Activated naive CD4-positive, alpha-beta T cell treated with anti-CD3 and anti-CD28 coated beads, Interleukin-2, amount 50 U/mL, for 16 hours (primary cell): ENCODE data around the gene HOXB5.

Source experiments
- DNase-seq: peaks from one replicate; pipeline ENCODE4 v3.0.0-alpha.2; 2020

HOXB5 gene

GRCh38 chr17:48545022-48545375, 48.6 kb downstream of the HOXB5 start, which contains the start of gene HOXB2:
Gene HOXB2 (minus strand): TSS chr17:48545109. CDS start chr17:48544911, 198 bp downstream.
- no peak for DNase-seq

DNA sequence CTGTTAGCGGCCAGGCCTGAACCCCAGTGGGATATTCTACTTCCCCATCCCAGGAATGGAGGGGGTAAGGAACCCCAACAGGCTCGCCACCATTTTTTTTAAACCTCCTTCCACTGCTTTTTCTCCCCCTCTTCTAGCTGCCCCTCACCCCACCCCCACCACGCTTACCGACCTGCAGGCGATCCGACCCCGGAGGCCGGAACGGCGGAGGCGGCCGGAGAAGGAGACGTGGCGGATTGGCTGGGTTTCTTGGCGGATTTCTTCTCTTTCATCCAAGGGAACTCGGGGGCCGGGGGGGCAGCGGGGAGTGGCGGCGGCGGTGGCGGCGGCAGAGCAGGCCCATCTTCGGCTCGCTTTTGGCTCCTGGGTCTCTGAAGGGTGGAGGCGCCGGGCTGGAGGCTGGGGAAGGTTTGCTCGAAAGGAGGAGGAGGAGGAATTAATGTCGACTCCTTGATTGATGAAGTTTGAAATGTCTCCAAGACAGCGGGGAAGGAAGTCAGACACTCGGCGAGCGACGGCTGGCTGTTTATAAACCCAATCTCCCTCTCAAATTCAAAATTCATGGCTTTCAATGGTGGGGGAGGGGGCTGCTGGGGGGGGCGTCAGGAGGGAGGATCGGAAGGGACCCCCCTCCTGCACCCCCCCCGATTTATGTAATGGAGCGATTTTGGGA, 49.1 kb downstream of the HOXB5 start:
- peak; percentile 41 for DNase-seq

DNA sequence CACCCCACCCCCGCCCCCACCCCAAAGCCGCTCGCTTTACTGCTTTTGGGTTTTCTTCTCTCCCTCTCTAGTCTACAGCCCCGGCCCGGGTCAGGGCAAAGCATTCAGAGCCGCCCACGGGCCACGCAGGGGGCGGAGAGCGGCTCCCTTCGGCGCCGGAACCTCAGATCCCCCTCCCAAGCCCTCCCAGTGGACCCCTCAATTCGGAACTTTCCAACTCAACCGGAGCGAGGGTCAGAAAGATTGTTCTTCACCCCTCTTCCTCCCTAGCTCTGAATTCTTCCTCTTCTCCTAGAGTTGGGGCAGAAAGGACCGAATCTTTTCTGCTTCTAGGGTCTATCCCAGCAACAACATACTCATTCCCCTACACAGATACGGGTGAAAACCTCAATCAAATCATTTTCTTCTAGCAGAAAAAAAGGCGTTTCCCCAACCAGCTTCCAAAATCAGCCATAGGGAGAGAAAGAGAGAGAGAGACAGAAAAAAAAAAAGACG, 49.7 kb downstream of the HOXB5 start:
- DNase-seq: peak; percentile 63

DNA sequence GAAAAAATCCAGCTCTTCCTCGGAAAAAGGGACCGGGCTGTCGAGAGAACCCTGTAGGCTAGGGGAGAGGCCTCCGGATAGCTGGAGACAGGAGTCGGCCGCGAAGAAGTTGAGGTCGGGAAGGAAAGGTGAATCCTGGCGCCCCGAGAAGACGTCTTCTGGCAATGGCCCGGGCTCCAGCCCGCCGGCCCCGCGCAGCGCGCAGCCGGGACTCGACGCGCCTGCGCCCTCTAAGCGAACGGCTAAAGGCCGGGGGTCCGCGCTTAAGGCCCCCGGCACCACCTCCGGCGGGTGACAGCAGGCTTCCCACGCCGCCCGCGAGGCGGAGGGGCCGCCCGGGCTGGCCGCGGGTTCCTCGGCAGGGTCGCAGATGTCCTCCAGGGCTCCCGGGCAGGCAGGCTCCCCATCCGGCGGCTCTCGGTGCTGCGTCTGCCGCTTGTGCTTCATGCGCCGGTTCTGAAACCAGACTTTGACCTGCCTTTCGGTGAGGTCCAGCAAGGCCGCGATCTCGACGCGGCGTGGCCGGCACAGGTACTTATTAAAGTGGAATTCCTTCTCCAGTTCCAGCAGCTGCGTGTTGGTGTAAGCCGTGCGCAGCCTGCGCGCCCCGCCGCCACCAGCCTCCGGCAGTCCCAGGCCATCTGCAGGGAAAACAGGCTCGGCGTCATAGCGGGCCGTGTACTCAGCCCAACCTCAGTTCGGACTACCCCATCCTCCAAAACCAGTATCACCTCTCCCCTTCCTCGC, 50.3 kb downstream of the HOXB5 start:
- DNase-seq: peak; percentile 63

- no peak for DNase-seq
Measured at GRCh38 chr17:48542698-48543106, 50.9 kb downstream of the HOXB5 start.

GRCh38 chr17:48542114-48542656, 51.4 kb downstream of the HOXB5 start:
- peak; percentile 37 for DNase-seq

DNA sequence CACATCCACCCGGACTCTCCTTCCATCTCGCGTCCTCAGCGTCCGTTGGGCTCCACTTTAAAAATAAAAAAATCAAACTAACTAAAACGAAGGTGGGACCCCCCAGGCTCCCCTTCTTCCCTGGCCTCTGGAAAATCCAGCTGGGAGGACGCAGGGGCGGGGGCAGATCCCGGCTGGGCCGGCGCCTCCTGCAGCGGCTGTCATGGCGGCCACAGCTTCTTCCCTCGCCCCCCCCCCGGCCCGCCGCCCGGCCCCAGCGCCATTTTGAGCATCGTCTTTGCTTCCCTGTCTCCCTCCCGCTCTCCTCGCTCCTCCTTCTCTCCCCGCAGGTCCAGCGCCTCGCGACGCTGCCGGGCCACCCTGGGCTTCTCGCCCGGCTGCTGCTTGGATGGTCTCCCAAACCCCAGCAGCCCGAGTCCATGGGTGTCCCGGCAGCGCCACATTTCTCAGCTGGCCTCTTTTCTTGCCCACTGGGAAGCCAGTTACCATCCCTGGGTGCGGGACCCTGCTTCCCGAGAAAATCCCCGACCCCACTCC, 51.9 kb downstream of the HOXB5 start:
- DNase-seq: peak; percentile 49
